Psoas muscle (tissue), 8 donors: ENCODE measurements around the gene VSX1. TPM values are rescaled to one million over a fixed set of nuclear protein-coding genes. Genes with fewer than 3 reads are reported as not detected.

Source experiments
- ATAC-seq, 4 donors: fragments of 200-7000 bp; cut with Tn5 transposase; one replicate each; pipeline ENCODE4 v1.9.1; 2020; ENCODE audit warnings: moderate library complexity in 3 of 4, mild to moderate bottlenecking in 2 of 4
- DNase-seq, 2 donors: peaks; one replicate each; pipeline ENCODE4 v3.0.0-alpha.2; 2020
- H3K27ac ChIP-seq: fragments of 200-600 bp; one replicate; pipeline ENCODE4 v1.8.0; 2022
- H3K27me3 ChIP-seq, 3 donors: fragments of 200-600 bp in 1 of 3; one replicate each; pipeline versions ENCODE4 v1.6.1 to v1.8.0; 2013 to 2022; ENCODE audit warnings: low read length in 2 of 3, mild to moderate bottlenecking in 2 of 3, moderate library complexity in 1 of 3; ENCODE audit not compliant: insufficient read depth in 3 of 3
- H3K36me3 ChIP-seq, 2 donors: fragments of 200-600 bp in 1 of 2; one replicate each; pipeline versions ENCODE4 v1.6.1 to v1.8.0; 2013 to 2022; ENCODE audit warnings: low read depth in 1 of 2, mild to moderate bottlenecking in 1 of 2, moderate library complexity in 1 of 2; ENCODE audit not compliant: insufficient read depth in 1 of 2
- H3K4me1 ChIP-seq: fragments of 200-600 bp; one replicate; pipeline ENCODE4 v1.8.0; 2022
- H3K4me3 ChIP-seq: fragments of 200-600 bp; one replicate; pipeline ENCODE4 v1.8.0; 2022; ENCODE audit warnings: mild to moderate bottlenecking
- H3K9me3 ChIP-seq: fragments of 200-600 bp; one replicate; pipeline ENCODE4 v1.8.0; 2022
- CTCF ChIP-seq: fragments of 200-600 bp; IDR thresholded peaks from one replicate; pipeline ENCODE4 v1.8.0; 2022; ENCODE audit warnings: antibody characterized with exemption
- WGBS, 3 donors: extraction: QIAGEN DNeasy Blood & Tissue Kit; methylation state at CpG; one replicate each; pipeline versions ENCODE4 v1.1.6 to v1.1.7; 2013; 5-methylcytosine and 5-hydroxymethylcytosine counted together
- intact Hi-C, 2 donors: fragments of 100-400 bp; cut with DNase I; formaldehyde crosslinking; loops; one replicate each; pipeline versions ENCODE4 v1.11.0 to v1.14.2; 2022
- polyA plus RNA-seq, 3 donors: library from polyadenylated mRNA; stranded (reverse); fragments of 200-250 nt; gene quantifications; one replicate each; pipeline ENCODE4 v1.2.3, GENCODE V29; 2013
- total RNA-seq, 4 donors: library from RNA; stranded (reverse); fragmentation: NEBNext Ultra II Directional in 2 of 4; extraction: Animal tissue kit (Norgen Biotek cat#: 25700) in 2 of 4; gene quantifications; one replicate each; pipeline versions ENCODE4 v1.2.1 to v1.2.4, GENCODE V29; 2021 to 2023
- donor health status: healthy with polysubstance abuse.
- donor health status: DM: no; HTN: no; CAD: no; lungs with moderate emphysema.
- donor health status: Bipolar disorder and iron deficiency.
- donor health status: healthy.
- donor health status: DM: yes; HTN: yes; CAD: no.
- donor health status: DM: no; HTN: no; CAD: no.
- donor health status: DM: no; HTN: no; CAD: no.
- donor health status: DM: yes; HTN: yes; CAD: no.

Gene VSX1
- total and polyA plus RNA-seq, 7 donors: 0.04 to 0.52 (median 0.24) TPM; not detected in 1

GRCh38 chr20:25089662-25090061 lies 7.7 kb upstream of the VSX1 start:
- ATAC-seq: no peak
- peaks cover 0 to 32% (median 12%) of the 10 kb centered on the region in 3 donors for H3K27me3 ChIP-seq
- H3K4me1 ChIP-seq: no peaks in the 10 kb centered on the region
- no peak for DNase-seq
- no peaks in the 10 kb centered on the region for H3K36me3 ChIP-seq
- intact Hi-C loops: loop anchor here in 1 of 2 donors (10.0 kb wide), 1 partner anchor 315 kb away; the partner anchor contains the start of gene GINS1
- TF ChIP-seq CTCF: no peak
- no peaks in the 10 kb centered on the region for H3K9me3 ChIP-seq
- 85 to 93% (median 89%) methylated on average over 12 of the region's 12 CpGs for WGBS, 3 donors
- no peak overlapping the region for H3K27ac ChIP-seq
- no peak overlapping the region for H3K4me3 ChIP-seq

- no peaks in the 10 kb centered on the region for H3K9me3 ChIP-seq
- DNase-seq (no peak), ATAC-seq (no peak)
- H3K4me1 ChIP-seq: peaks cover 3% of the 10 kb centered on the region
- H3K27ac ChIP-seq: no peak overlapping the region
- H3K4me3 ChIP-seq: no peak overlapping the region
- H3K36me3 ChIP-seq: no peaks in the 10 kb centered on the region
- TF ChIP-seq CTCF: no peak
- intact Hi-C loops: loop anchor here in 1 of 2 donors (10.0 kb wide), 1 partner anchor 316 kb away; the partner anchor contains the start of gene GINS1
- peaks cover 0 to 37% (median 14%) of the 10 kb centered on the region in 3 donors for H3K27me3 ChIP-seq
These were observed 7.2 kb upstream of the VSX1 start for GRCh38 chr20:25089096-25089495.

DNA sequence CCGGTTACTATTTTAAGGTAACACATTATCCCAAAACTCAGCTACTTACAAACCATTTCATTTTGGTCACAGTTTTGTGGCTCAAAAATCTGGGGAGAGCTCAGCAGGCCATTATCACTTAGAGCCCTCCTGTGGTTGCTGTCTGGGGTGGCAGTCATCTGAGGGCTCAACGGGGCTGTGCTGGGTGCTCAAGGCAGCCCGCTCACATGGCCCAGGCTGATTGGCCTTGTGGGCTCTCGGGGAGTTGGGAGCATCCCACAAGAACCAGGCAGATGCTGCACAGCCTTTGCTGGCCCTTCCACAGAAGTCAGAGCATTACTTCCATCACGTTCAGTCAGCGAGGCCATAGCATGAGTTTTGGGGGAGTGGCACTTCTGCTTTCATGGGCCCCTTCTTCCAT lies 6.3 kb upstream of the VSX1 start:
- TF ChIP-seq CTCF: no peak
- H3K27me3 ChIP-seq: peaks cover 0 to 46% (median 18%) of the 10 kb centered on the region in 3 donors
- no peak overlapping the region for H3K4me3 ChIP-seq
- WGBS, 3 donors: 75 to 77% (median 77%) methylated on average over 6 of the region's 6 CpGs
- H3K36me3 ChIP-seq: no peaks in the 10 kb centered on the region
- DNase-seq: no peak
- H3K27ac ChIP-seq: no peak overlapping the region
- H3K9me3 ChIP-seq: no peaks in the 10 kb centered on the region
- peaks cover 11% of the 10 kb centered on the region for H3K4me1 ChIP-seq
- no peak for ATAC-seq
- intact Hi-C loops: loop anchor here in 1 of 2 donors (10.0 kb wide), 1 partner anchor 317 kb away; the partner anchor contains the start of gene GINS1

- WGBS, 3 donors: 74 to 81% (median 77%) methylated on average over 4 of the region's 4 CpGs
- intact Hi-C loops: loop anchor here in 1 of 2 donors (10.0 kb wide), 1 partner anchor 317 kb away; the partner anchor contains the start of gene GINS1
- no peaks in the 10 kb centered on the region for H3K36me3 ChIP-seq
- peaks cover 0 to 55% (median 22%) of the 10 kb centered on the region in 3 donors for H3K27me3 ChIP-seq
- H3K27ac ChIP-seq: no peak overlapping the region
- peaks cover 13% of the 10 kb centered on the region for H3K4me1 ChIP-seq
- no peak overlapping the region for H3K4me3 ChIP-seq
- no peaks in the 10 kb centered on the region for H3K9me3 ChIP-seq
- TF ChIP-seq CTCF: no peak
- no peak for ATAC-seq
- DNase-seq: no peak
These were observed 5.4 kb upstream of the VSX1 start for GRCh38 chr20:25087186-25087929.
